Upper lobe of right lung (tissue), 1 donor: ENCODE results near the gene PPP4C. TPM values are rescaled to one million over a fixed set of nuclear protein-coding genes. Genes with fewer than 3 reads are reported as not detected.

ENCODE experiments used
- ATAC-seq: fragments of 200-7000 bp; cut with Tn5 transposase; one replicate; pipeline ENCODE4 v1.9.1; 2020; ENCODE audit warnings: mild to moderate bottlenecking, moderate library complexity
- DNase-seq: peaks from one replicate; pipeline ENCODE4 v3.0.0-alpha.2; 2020
- H3K27ac ChIP-seq: fragments of 200-600 bp; one replicate; pipeline ENCODE4 v1.8.0; 2022
- H3K27me3 ChIP-seq: fragments of 200-600 bp; one replicate; pipeline ENCODE4 v1.8.0; 2022; ENCODE audit warnings: mild to moderate bottlenecking
- H3K36me3 ChIP-seq: fragments of 200-600 bp; one replicate; pipeline ENCODE4 v1.8.0; 2022
- H3K4me1 ChIP-seq: fragments of 200-600 bp; one replicate; pipeline ENCODE4 v1.8.0; 2022
- H3K4me3 ChIP-seq: fragments of 200-600 bp; one replicate; pipeline ENCODE4 v1.8.0; 2022; ENCODE audit warnings: mild to moderate bottlenecking
- H3K9me3 ChIP-seq: fragments of 200-600 bp; one replicate; pipeline ENCODE4 v1.8.0; 2022
- intact Hi-C: fragments of 100-400 bp; cut with DNase I; formaldehyde crosslinking; loops from one replicate; pipeline ENCODE4 v1.11.0; 2022
- total RNA-seq: library from RNA; stranded (reverse); fragmentation: NEBNext Ultra II Directional; extraction: Animal tissue kit (Norgen Biotek cat#: 25700); gene quantifications from one replicate; pipeline ENCODE4 v1.2.1, GENCODE V29; 2021
- TF ChIP-seq, protein P1 (sequence below): fragments of 200-600 bp; IDR thresholded peaks from one replicate; pipeline ENCODE4 v1.8.0; 2022; ENCODE audit warnings: antibody characterized with exemption
- donor health status: DM: no; HTN: yes; CAD: no; lungs with severe emphysema.

PPP4C gene
- total RNA-seq, 1 donor from 2014 or later, result 74.2 TPM

DNA sequence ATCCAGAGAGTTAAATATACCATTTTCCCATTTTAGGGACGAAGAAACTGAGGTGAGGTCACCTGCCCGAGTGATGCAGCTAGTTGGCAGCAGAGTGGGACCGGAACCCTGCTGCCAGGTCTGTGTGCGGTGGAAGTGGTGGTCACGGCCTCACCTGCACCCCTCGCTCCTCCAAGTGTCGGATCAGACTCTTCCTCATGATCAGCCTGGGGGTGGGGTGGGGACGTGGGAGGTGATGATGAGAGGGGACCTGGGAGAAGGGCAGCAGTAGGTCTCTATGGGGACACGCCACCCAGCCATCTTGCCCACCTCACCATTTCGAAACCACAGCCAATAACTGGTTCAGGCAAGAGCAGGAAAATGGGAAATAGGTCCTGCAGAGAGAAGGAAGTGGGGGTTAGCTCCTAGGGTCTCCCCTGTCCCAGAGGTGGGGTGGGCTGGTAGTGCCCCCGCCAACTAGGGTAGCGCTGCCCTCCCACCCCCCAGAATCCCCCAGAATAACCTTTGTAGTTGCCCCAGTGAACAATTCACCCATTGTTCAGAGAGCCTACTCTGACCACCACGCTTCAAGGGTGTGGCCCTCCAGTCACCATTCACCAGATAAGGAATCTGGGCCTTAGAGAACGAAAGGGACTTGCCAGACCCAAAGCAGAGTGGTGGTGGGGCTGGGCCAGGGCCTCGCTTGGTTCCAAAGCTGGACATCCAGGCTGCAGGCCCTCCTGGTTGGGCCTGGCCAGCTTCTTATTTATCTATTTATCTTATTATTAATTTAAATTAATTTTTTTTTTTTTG is 32.5 kb downstream of the PPP4C start:
- Histone ChIP-seq H3K4me3 (no peak overlapping the region), H3K27ac (no peak overlapping the region), H3K36me3 (peaks cover 43% of the 10 kb centered on the region), H3K4me1 (peaks cover under 1% of the 10 kb centered on the region), H3K9me3 (no peaks in the 10 kb centered on the region), H3K27me3 (no peaks in the 10 kb centered on the region)
- ATAC-seq (no peak), DNase-seq (peak; percentile 26)
- TF ChIP-seq, protein P1, sequence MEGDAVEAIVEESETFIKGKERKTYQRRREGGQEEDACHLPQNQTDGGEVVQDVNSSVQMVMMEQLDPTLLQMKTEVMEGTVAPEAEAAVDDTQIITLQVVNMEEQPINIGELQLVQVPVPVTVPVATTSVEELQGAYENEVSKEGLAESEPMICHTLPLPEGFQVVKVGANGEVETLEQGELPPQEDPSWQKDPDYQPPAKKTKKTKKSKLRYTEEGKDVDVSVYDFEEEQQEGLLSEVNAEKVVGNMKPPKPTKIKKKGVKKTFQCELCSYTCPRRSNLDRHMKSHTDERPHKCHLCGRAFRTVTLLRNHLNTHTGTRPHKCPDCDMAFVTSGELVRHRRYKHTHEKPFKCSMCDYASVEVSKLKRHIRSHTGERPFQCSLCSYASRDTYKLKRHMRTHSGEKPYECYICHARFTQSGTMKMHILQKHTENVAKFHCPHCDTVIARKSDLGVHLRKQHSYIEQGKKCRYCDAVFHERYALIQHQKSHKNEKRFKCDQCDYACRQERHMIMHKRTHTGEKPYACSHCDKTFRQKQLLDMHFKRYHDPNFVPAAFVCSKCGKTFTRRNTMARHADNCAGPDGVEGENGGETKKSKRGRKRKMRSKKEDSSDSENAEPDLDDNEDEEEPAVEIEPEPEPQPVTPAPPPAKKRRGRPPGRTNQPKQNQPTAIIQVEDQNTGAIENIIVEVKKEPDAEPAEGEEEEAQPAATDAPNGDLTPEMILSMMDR, result no peak
- intact Hi-C loops, result no loop called here

GRCh38 chr16:30110661-30111060 is 34.9 kb downstream of the PPP4C start:
- DNase-seq, result no peak

DNA sequence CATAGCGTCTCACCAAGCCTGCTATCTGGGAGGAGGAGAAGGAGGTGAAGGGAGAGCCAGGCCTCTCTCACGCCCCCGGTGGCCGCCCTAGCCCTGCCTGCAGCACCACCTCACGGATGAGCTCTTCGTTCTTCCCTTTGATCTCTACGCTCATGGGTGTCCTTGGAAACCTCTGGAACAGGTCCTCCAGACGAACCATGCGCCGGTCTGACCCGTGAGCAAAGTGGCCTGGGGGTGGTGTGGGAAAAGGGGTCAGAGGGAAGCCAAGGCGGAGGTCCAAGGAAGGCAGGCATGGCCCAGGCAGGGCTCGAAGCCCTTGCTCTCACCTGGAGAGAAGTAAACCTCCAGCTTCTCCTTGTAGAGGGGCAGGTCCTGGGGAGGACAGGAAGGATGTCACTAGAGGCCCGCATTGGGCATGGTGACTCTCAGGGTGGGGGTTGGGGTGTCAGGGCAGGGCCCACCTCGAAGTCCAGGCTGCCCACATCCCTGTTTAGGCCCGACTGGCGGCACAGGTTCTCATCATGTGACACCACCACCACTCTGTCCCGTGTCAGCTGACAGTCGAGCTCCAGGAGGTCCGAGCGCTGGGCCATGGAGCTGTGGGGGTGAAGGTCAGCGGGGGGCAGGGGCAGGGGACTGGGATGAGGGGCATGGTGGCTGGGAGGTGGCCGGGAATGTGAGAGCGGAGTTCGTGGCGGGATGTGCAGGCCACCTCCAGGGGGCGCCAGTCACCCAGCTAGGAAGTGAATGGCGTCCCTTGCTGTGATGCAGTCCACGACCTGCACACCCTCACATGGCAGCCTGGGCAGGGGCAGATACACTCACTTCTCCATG is 36.6 kb downstream of the PPP4C start:
- peak; percentile 70 for ATAC-seq
- H3K36me3 ChIP-seq, result peaks cover 60% of the 10 kb centered on the region
- no peaks in the 10 kb centered on the region for H3K27me3 ChIP-seq
- H3K4me3 ChIP-seq, result no peak overlapping the region
- TF ChIP-seq, protein P1, result peak; percentile 71
- H3K9me3 ChIP-seq, result no peaks in the 10 kb centered on the region
- H3K4me1 ChIP-seq, result peaks cover 6% of the 10 kb centered on the region
- no peak overlapping the region for H3K27ac ChIP-seq
- DNase-seq, result peak; percentile 81
- intact Hi-C loops, result no loop called here

More at GRCh38 chr16:30110661-30111060, 34.9 kb downstream of the PPP4C start:
- H3K9me3 ChIP-seq, result no peaks in the 10 kb centered on the region
- no peak overlapping the region for H3K4me3 ChIP-seq
- no peaks in the 10 kb centered on the region for H3K27me3 ChIP-seq
- ATAC-seq, result peak; percentile 11
- peaks cover 47% of the 10 kb centered on the region for H3K36me3 ChIP-seq
- intact Hi-C loops, result no loop called here
- no peak overlapping the region for H3K27ac ChIP-seq
- H3K4me1 ChIP-seq, result peaks cover 6% of the 10 kb centered on the region
- TF ChIP-seq, protein P1, result no peak

DNA sequence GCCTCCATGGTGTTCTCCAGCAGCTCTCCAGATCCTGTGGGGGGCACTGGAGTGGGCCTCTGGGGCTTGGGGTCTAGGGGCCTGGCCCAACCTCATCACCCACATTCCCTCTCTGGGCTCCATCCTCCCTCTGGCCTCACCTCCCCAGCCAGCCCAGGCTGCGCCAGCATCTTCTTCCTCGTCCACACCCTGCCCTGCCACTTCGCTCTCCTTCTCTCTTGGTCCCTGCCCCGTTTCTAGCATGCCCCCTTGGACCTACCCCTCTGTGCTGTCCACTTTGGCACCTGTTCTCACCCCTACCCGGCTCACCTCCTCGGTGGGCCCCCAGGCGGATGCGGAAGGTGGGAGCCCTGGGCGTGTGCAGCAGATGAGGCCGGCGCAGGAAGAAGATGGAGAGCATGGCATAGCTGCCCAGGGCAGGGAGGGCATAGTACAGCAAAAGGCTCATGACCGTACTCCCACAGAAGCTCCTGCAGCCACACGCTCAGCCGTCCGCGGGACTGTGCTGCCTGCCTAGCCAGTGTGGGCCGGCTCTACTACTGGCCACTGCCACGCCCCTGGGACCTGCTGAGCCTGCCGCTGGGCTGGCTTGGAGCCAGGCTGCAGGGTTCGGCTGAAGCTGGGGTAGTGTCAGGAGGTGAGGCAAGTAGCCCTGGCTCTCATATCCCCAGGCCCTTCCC is 37.4 kb downstream of the PPP4C start, which contains the start of gene GDPD3:
Gene GDPD3, minus strand, starts transcription at position 507 of the 680 bp plus-strand sequence. Its CDS starts 59 bp downstream, at position 448.
- DNase-seq (peak; percentile 70), ATAC-seq (peak; percentile 16)
- Histone ChIP-seq H3K36me3 (peaks cover 60% of the 10 kb centered on the region), H3K4me1 (peaks cover 6% of the 10 kb centered on the region), H3K9me3 (no peaks in the 10 kb centered on the region), H3K4me3 (no peak within 1 kb of the TSS), H3K27ac (no peak within 1 kb of the TSS), H3K27me3 (no peaks in the 10 kb centered on the region)
- intact Hi-C loops, result no loop called here
- TF ChIP-seq, protein P1, result no peak

GRCh38 chr16:30113711-30114333 is 38.0 kb downstream of the PPP4C start:
- Histone ChIP-seq H3K27me3 (no peaks in the 10 kb centered on the region), H3K9me3 (no peaks in the 10 kb centered on the region), H3K4me3 (no peak overlapping the region), H3K36me3 (peaks cover 62% of the 10 kb centered on the region), H3K27ac (no peak overlapping the region), H3K4me1 (peaks cover 6% of the 10 kb centered on the region)
- intact Hi-C loops, result no loop called here
- ATAC-seq (no peak), DNase-seq (no peak)
- TF ChIP-seq, protein P1, result no peak
